Mesenchymal stem cell (in vitro differentiated cells and primary cell): ENCODE data around the gene NOD2.

Experiments
- DNase-seq: peaks from one replicate; pipeline ENCODE4 v3.0.0-alpha.2; 2013
- H2AFZ ChIP-seq: one replicate; pipeline ENCODE4 v1.6.1; 2013; ENCODE audit warnings: low read depth, mild to moderate bottlenecking, control low read depth, inconsistent platforms, low read length, moderate library complexity
- H2AK5ac ChIP-seq: 2 replicates; pipeline ENCODE4 v1.6.1; 2013; ENCODE audit warnings: low read length, moderate library complexity, mild to moderate bottlenecking, inconsistent platforms; ENCODE audit not compliant: severe bottlenecking
- H2BK120ac ChIP-seq: one replicate; pipeline ENCODE4 v1.6.1; 2013; ENCODE audit warnings: low read depth, mild to moderate bottlenecking, inconsistent platforms, low read length, moderate library complexity
- H2BK12ac ChIP-seq, 2 experiments: one replicate each; pipeline ENCODE4 v1.6.1; 2013; ENCODE audit warnings: inconsistent platforms in 2 of 2, low read length in 2 of 2, mild to moderate bottlenecking in 2 of 2, moderate library complexity in 2 of 2, control low read depth in 1 of 2
- H2BK15ac ChIP-seq: one replicate; pipeline ENCODE4 v1.6.1; 2013; ENCODE audit warnings: mild to moderate bottlenecking, low read depth, inconsistent platforms; ENCODE audit not compliant: poor library complexity, severe bottlenecking
- H2BK5ac ChIP-seq: 2 replicates; pipeline ENCODE4 v1.6.1; 2013; ENCODE audit warnings: low read depth, mild to moderate bottlenecking, low read length, control low read depth, inconsistent platforms; ENCODE audit not compliant: poor library complexity, severe bottlenecking
- H3K14ac ChIP-seq, 2 experiments: one replicate each; pipeline ENCODE4 v1.6.1; 2013; ENCODE audit warnings: inconsistent platforms in 2 of 2, low read length in 2 of 2, control low read depth in 1 of 2, mild to moderate bottlenecking in 1 of 2, moderate library complexity in 1 of 2
- H3K18ac ChIP-seq, 2 experiments: one replicate each; pipeline ENCODE4 v1.6.1; 2013; ENCODE audit warnings: inconsistent platforms in 2 of 2, low read length in 2 of 2, control low read depth in 1 of 2, low read depth in 1 of 2, mild to moderate bottlenecking in 1 of 2
- H3K23ac ChIP-seq, 2 experiments: one replicate each; pipeline ENCODE4 v1.6.1; 2013; ENCODE audit warnings: inconsistent platforms in 2 of 2, low read length in 2 of 2, mild to moderate bottlenecking in 2 of 2, moderate library complexity in 2 of 2, control low read depth in 1 of 2
- H3K27ac ChIP-seq: 2 replicates; pipeline ENCODE4 v1.5.1; 2013; ENCODE audit warnings: mild to moderate bottlenecking, moderate library complexity, low read length, control low read depth, inconsistent platforms; ENCODE audit not compliant: poor library complexity, severe bottlenecking
- H3K27me3 ChIP-seq, 2 experiments: 2 replicates each; pipeline versions ENCODE4 v1.6.1 to v1.7.0; 2013; ENCODE audit warnings: low read length in 2 of 2, mild to moderate bottlenecking in 2 of 2, moderate library complexity in 2 of 2, control low read depth in 1 of 2, inconsistent platforms in 1 of 2; ENCODE audit not compliant: control insufficient read depth in 1 of 2, insufficient read depth in 1 of 2
- H3K36me3 ChIP-seq, 2 experiments: 2 replicates each; pipeline versions ENCODE4 v1.6.1 to v1.7.0; 2013; ENCODE audit warnings: low read length in 2 of 2, control low read depth in 1 of 2, inconsistent platforms in 1 of 2, low read depth in 1 of 2, mild to moderate bottlenecking in 1 of 2; ENCODE audit not compliant: insufficient read depth in 2 of 2, control insufficient read depth in 1 of 2
- H3K4ac ChIP-seq, 2 experiments: one replicate each; pipeline ENCODE4 v1.6.1; 2013; ENCODE audit warnings: inconsistent platforms in 2 of 2, low read length in 2 of 2, mild to moderate bottlenecking in 2 of 2, moderate library complexity in 2 of 2, control low read depth in 1 of 2, low read depth in 1 of 2
- H3K4me1 ChIP-seq: 2 replicates; pipeline ENCODE4 v1.6.1; 2013; ENCODE audit warnings: low read depth, low read length, control low read depth; ENCODE audit not compliant: control insufficient read depth, insufficient read depth
- H3K4me2 ChIP-seq: 2 replicates; pipeline ENCODE4 v1.6.1; 2013; ENCODE audit warnings: low read length, mild to moderate bottlenecking, inconsistent platforms; ENCODE audit not compliant: poor library complexity, severe bottlenecking
- H3K4me3 ChIP-seq, 2 experiments: 2 replicates each; pipeline versions ENCODE4 v1.5.1 to v1.7.0; 2013; ENCODE audit warnings: low read length in 2 of 2, mild to moderate bottlenecking in 2 of 2, control low read depth in 1 of 2, low read depth in 1 of 2; ENCODE audit not compliant: insufficient read depth in 1 of 2
- H3K79me1 ChIP-seq: replicated peaks from 2 replicates; pipeline ENCODE4 v1.6.1; 2013; ENCODE audit warnings: mild to moderate bottlenecking, control low read depth, low read length, inconsistent platforms; ENCODE audit not compliant: poor library complexity, severe bottlenecking
- H3K9ac ChIP-seq: 2 replicates; pipeline ENCODE4 v1.7.0; 2013; ENCODE audit warnings: mild to moderate bottlenecking, low read length, moderate library complexity
- H3K9me3 ChIP-seq: 2 replicates; pipeline ENCODE4 v1.7.0; 2013; ENCODE audit warnings: mild to moderate bottlenecking, low read length; ENCODE audit not compliant: control insufficient read depth
- H4K8ac ChIP-seq: one replicate; pipeline ENCODE4 v1.6.1; 2013; ENCODE audit warnings: inconsistent platforms, mild to moderate bottlenecking, low read length, moderate library complexity
- H4K91ac ChIP-seq: one replicate; pipeline ENCODE4 v1.6.1; 2013; ENCODE audit warnings: mild to moderate bottlenecking, low read length, inconsistent platforms
- WGBS: methylation state at CpG from one replicate; pipeline ENCODE4 v1.1.7; 2013; ENCODE audit warnings: mixed read lengths; 5-methylcytosine and 5-hydroxymethylcytosine counted together

NOD2 gene

DNA sequence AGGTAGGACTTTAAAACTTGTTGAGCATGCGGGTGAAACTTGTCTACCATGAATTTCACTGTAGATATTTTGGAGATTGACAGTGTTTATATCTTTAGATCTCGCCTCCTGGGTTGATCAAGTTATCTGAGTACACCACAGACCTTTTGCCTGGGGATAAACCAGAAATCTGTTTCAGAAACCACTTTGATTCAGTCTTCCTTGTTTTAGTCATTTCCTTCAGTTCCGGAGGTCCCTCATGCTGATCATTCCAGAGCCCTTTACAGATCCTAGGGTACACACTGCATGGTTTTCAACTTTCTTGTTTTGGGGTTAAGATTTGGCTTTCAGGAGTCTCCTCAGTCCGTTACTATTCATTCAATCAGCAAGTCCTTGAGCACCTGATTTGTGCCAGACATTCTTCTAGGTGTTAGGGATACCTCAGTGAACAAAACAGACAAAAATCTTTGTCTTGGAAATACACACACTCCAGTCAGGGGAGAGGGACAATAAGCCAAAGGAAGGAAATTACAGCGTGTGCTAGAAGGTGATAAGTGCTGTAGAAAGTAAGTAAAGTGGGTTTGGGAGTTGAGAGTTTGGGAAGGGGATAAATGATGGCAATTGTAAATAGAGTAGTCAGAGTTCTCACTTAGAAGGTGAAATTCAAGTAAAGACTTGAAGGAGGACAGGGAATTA, 12.2 kb downstream of the NOD2 start:
- Histone ChIP-seq H2BK120ac (no peak overlapping the region), H4K91ac (no peak overlapping the region), H3K9ac (no peak overlapping the region)

DNA sequence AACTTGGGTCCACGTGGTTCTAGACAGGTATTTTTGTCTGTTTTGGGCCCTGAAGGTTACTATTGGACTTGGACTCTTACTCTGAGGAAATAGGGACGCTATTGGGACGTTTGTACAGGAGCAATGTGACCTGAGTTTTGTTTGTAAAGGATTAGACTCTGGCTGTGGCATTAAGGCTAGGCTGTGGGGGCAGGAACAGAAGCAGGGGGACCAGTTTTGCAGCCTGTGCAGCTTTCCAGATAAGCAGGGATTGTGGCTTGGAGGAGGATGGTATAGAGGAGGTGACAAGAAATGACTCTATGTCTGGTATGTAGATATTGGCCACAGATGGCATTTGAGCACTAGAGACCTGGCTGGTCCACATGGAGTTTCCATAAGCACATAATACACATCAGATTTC, 12.8 kb downstream of the NOD2 start:
- WGBS: 26% methylated on average over 3 of the region's 3 CpGs
- Histone ChIP-seq H3K4me1 (no peaks in the 10 kb centered on the region), H2AFZ (no peak overlapping the region), H3K4me3 (no peak overlapping the region), H2AK5ac (no peak overlapping the region), H4K91ac (no peak overlapping the region), H3K9ac (no peak overlapping the region), H3K4me2 (no peak overlapping the region), H2BK5ac (no peak overlapping the region), H3K14ac (no peak overlapping the region), H3K18ac (no peak overlapping the region), H3K4ac (no peak overlapping the region), H2BK15ac (no peak overlapping the region), H2BK120ac (no peak overlapping the region), H2BK12ac (no peak overlapping the region), H3K79me1 (no peaks in the 10 kb centered on the region), H3K9me3 (peaks cover 21% of the 10 kb centered on the region), H4K8ac (no peak overlapping the region), H3K36me3 (no peaks in the 10 kb centered on the region), H3K27ac (no peak overlapping the region), H3K27me3 (no peaks in the 10 kb centered on the region), H3K23ac (no peak overlapping the region)
- DNase-seq: no peak

More for the DNA sequence above, 12.2 kb downstream of the NOD2 start:
- Histone ChIP-seq H2BK12ac (no peak overlapping the region), H2AK5ac (no peak overlapping the region), H3K79me1 (no peaks in the 10 kb centered on the region), H2BK15ac (no peak overlapping the region), H2BK5ac (no peak overlapping the region), H3K4me3 (no peak overlapping the region), H3K18ac (no peak overlapping the region), H4K8ac (no peak overlapping the region), H2AFZ (no peak overlapping the region), H3K9me3 (peaks cover 21% of the 10 kb centered on the region), H3K23ac (no peak overlapping the region), H3K4me2 (no peak overlapping the region), H3K4ac (no peak overlapping the region), H3K27ac (no peak overlapping the region), H3K36me3 (no peaks in the 10 kb centered on the region), H3K27me3 (no peaks in the 10 kb centered on the region), H3K4me1 (no peaks in the 10 kb centered on the region), H3K14ac (no peak overlapping the region)
- DNase-seq: no peak
- 57% methylated on average over 4 of the region's 5 CpGs for WGBS

DNA sequence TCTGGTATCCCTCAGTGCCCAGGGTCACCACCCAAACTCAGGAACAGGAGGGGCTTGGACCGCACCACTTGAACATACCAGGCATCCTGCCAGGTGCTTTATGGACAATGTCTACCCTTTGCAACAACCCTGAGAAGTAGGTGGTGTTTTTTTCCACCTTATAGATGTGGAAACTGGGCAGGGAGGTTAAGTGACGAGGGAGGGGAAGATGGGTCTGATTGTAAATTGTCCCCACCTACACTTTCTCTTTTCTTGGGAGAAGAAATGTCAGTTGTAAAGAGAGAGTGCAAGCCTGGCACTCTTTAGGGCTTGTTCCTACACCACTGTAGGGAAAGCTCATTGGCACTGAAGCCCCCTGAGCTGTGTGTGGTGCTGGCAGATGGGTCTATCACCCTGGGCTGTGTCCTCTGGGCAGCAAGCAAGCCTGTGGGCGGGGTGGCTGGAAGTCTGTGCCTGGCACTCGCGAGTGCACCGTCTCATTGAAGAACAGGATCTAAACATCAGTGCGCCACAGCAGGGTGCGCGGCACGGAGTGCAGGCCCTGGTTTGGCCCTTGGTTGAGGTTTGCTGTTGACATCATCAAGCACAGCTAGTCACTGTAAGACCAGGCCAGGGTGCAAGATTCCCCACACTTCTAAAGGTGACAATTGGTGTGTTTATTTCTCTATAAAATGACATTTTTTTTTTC, 15.1 kb downstream of the NOD2 start:
- Histone ChIP-seq H3K4me3 (no peak overlapping the region), H2BK12ac (no peak overlapping the region), H3K4me2 (no peak overlapping the region), H4K8ac (peak overlapping the region; percentile 38), H3K23ac (no peak overlapping the region), H3K27me3 (no peaks in the 10 kb centered on the region), H4K91ac (no peak overlapping the region), H3K18ac (no peak overlapping the region), H3K4ac (no peak overlapping the region), H2BK15ac (no peak overlapping the region), H3K79me1 (no peaks in the 10 kb centered on the region), H3K4me1 (no peaks in the 10 kb centered on the region), H2BK5ac (no peak overlapping the region), H3K9me3 (peaks cover 21% of the 10 kb centered on the region), H2BK120ac (no peak overlapping the region), H2AK5ac (no peak overlapping the region), H3K36me3 (no peaks in the 10 kb centered on the region), H2AFZ (no peak overlapping the region), H3K14ac (no peak overlapping the region), H3K9ac (no peak overlapping the region), H3K27ac (no peak overlapping the region)
- 92% methylated on average over 9 of the region's 10 CpGs for WGBS
- no peak for DNase-seq

DNA sequence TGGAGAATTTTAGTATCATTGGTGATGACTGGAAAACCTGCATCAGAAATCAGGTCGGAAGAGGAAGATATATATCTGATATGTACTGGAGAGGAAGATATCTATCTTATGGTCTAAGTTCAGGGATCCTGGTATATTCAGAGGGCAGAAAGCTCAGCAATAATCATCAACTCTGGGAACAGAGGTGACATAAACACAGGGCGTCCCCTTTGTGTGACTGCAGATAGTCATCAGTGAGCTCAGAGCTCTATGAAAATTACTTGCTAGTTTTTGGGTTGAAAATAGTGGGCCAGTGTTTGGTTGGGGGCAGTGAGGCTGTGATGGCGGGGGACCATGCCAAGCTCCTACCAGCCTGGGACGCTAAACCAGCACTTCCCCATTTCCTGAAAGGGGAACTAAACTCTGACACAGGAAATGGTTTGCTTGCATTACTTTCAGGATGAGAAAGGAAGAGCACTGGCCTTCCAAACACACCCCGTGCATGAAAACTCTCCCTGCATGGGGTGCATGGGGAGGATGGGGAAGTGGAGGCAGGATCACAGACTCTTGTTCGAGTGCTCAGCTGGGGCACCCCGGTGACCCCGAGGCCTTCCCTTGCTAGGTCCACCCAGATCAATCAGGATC, 15.8 kb downstream of the NOD2 start:
- no peak overlapping the region for H3K9ac ChIP-seq
- H2AFZ ChIP-seq: no peak overlapping the region
- no peaks in the 10 kb centered on the region for H3K4me1 ChIP-seq
- no peak overlapping the region for H3K4me2 ChIP-seq
- no peak overlapping the region for H4K8ac ChIP-seq
- no peak overlapping the region for H2BK5ac ChIP-seq
- H3K18ac ChIP-seq: no peak overlapping the region
- H3K4me3 ChIP-seq: no peak overlapping the region
- DNase-seq: no peak
- H2BK120ac ChIP-seq: no peak overlapping the region
- no peaks in the 10 kb centered on the region for H3K79me1 ChIP-seq
- H2AK5ac ChIP-seq: no peak overlapping the region
- no peak overlapping the region for H3K27ac ChIP-seq
- no peaks in the 10 kb centered on the region for H3K36me3 ChIP-seq
- no peak overlapping the region for H3K4ac ChIP-seq
- no peak overlapping the region for H4K91ac ChIP-seq
- WGBS: 72% methylated on average over 7 of the region's 8 CpGs
- H3K14ac ChIP-seq: no peak overlapping the region
- H2BK15ac ChIP-seq: no peak overlapping the region
- no peak overlapping the region for H2BK12ac ChIP-seq
- H3K9me3 ChIP-seq: peaks cover 14% of the 10 kb centered on the region
- no peak overlapping the region for H3K23ac ChIP-seq
- no peaks in the 10 kb centered on the region for H3K27me3 ChIP-seq
